Activated T-cell treated with anti-CD3 and anti-CD28 coated beads, Interleukin-2, amount 50 U/mL, for 1 hour (primary cell): Measurements from ENCODE around the gene HSPA1L.
A peak's percentile ranks its signal among the peaks of the same experiment; 100 is the strongest.
"Not testable (repeated sequence)": the region's sequence is repeated elsewhere in the genome, so short reads cannot be mapped to it uniquely, and the experiment has no call there.

Source experiments
- DNase-seq: peaks from one replicate; pipeline ENCODE4 v3.0.0-alpha.2; 2020

The HSPA1L gene

DNA sequence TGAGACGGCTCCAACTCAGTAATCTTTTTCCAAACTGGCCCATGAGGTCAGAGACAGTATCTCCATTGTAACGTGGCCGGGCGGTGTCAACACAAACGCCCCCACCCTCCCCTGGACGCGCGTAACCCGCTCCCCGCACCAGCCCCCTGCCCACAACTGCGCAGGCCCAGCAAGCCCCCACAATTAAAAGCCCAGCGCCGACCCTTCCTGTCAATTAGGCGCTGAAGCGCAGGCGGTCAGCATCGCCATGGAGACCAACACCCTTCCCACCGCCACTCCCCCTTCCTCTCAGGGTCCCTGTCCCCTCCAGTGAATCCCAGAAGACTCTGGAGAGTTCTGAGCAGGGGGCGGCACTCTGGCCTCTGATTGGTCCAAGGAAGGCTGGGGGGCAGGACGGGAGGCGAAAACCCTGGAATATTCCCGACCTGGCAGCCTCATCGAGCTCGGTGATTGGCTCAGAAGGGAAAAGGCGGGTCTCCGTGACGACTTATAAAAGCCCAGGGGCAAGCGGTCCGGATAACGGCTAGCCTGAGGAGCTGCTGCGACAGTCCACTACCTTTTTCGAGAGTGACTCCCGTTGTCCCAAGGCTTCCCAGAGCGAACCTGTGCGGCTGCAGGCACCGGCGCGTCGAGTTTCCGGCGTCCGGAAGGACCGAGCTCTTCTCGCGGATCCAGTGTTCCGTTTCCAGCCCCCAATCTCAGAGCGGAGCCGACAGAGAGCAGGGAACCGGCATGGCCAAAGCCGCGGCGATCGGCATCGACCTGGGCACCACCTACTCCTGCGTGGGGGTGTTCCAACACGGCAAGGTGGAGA, at the start of gene HSPA1L, which contains the start of gene HSPA1A:
HSPA1L (minus strand) TSS at position 259 of the 814 bp plus-strand sequence. CDS start 3,311 bp downstream, outside the sequence.
HSPA1A (plus strand) TSS at position 519 of the 814 bp plus-strand sequence; CDS start at position 733, 214 bp downstream.
- peak; percentile 61 for DNase-seq

GRCh38 chr6:31864818-31865204, 49.7 kb upstream of the HSPA1L start:
- DNase-seq: no peak

DNA sequence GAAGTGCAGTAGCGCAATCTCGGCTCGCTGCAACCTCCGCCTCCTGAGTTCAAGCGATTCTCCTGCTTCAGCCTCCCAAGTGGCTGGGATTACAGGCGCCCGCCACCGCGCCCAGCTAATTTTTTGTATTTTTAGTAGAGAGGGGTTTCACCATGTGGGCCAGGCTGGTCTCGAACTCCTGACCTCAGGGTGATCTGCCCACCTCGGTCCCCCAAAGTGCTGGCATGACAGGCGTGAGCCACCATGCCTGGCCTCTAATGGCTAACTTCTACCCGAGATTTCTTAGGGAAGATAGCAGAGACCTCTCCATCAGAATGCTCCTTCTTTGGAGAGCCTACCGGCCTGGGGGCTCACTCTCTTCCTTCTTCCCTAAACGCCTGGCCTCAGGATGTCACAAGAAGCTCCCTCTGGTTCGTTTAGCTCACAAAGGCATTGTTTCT, 49.1 kb upstream of the HSPA1L start:
- not testable (repeated sequence) for DNase-seq

DNA sequence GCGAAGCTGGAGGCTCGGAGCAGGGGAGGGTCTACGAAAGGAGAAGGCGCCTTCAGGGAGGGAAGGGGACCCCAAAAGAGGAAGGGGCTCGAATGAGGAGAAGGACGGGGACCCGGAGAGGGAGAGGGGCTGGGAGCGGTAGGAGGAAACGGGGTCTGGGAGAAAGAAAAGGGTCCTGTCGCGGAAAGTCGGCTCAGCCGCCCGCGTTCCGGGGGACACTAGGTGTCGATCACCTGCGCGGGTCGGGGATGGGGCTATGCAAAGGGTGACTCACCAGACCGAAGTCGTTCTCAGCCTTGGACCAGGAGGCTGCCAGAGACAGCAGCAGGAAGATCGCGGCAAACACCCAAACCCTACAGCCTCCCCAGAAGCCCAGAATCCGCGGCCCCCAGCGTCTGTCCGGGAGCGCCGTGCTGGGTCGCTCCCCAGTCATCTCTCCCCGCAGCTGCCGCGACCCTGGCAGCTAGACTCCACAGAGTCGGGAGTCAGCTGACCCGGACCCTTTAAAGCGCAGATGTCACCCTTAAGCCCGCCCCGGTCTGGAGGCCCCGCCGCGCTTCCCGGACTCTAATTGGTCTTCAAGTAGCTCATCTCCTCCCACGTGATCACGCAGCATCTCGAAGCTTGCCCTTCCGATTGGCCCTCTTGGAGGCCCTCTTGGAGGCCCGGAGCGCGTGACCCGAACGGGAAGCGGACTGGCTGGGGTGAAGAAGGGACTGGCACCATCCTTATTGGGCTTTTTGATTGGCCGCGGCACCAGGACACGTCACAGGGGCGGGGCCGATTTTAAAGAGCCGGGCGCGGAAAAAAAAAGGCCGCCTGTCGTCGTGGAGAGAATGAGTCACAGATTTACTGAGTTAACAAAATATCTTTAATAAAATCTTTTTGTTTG, 47.5 kb upstream of the HSPA1L start, which contains the start of gene NEU1:
NEU1 (minus strand) TSS at position 478 of the 892 bp plus-strand sequence; CDS start at position 433, 45 bp downstream.
- peak; percentile 96 for DNase-seq

DNA sequence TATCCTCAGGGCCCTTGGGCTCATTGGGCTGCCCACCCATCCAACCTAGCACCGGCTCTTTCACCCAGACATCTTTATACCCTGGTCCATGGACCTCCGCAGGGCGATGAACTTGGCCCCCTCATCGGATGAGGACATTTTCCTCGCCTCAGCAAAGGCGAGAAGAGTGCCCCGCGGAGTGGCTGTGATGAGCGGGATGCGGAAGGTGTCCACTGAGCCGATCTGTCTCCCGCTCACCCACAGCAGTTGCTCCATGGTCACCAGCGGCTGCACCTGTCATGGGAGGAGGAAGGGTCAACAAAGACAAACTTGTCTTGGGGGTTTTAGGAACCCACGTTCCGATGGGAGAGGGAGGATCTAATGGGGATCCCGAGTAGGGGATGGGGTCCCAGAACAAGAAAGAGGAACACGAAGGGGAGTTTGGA, 46.8 kb upstream of the HSPA1L start:
- no peak for DNase-seq

GRCh38 chr6:31861150-31861549, 46.1 kb upstream of the HSPA1L start:
- no peak for DNase-seq

- DNase-seq: no peak
These were observed 45.3 kb upstream of the HSPA1L start for GRCh38 chr6:31860349-31860748.

DNA sequence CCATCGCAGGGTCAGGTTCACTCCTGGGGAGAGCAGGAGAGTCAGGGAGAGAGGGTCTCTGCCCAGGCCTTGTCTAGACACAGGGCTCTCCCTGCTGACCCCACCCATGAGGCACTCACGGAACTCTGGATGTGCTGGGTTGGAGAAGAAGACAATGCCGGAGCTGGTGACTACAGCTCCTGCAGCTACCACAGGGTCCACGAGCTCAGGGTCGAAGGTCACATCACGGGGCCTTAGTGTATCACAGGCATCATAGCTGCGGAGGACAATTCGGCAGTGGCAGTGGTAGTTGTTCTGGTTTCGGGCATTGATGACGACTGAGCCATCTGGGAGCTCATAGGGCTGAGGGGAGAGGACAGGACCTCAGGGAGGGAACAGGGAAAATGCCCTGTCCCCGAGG, 44.8 kb upstream of the HSPA1L start:
- no peak for DNase-seq

- DNase-seq: no peak
These were observed 43.6 kb upstream of the HSPA1L start for GRCh38 chr6:31858707-31859106.

DNA sequence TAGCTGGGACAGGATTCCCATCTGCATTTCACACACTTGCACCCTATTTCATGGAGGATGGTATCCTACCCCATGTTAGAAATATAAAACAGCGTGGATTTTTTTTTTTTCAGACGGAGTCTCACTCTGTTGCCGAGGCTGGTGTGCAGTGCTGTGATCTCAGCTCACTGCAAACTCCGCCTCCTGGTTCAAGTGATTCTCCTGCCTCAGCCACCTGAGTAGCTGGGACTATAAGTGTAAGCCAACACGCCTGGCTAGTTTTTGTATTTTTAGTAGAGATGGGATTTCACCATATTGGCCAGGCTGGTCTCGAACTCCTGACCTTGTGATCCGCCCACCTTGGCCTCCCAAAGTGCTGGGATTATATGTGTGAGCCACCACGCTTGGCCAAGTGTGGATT, 42.7 kb upstream of the HSPA1L start:
- DNase-seq: not testable (repeated sequence)

DNA sequence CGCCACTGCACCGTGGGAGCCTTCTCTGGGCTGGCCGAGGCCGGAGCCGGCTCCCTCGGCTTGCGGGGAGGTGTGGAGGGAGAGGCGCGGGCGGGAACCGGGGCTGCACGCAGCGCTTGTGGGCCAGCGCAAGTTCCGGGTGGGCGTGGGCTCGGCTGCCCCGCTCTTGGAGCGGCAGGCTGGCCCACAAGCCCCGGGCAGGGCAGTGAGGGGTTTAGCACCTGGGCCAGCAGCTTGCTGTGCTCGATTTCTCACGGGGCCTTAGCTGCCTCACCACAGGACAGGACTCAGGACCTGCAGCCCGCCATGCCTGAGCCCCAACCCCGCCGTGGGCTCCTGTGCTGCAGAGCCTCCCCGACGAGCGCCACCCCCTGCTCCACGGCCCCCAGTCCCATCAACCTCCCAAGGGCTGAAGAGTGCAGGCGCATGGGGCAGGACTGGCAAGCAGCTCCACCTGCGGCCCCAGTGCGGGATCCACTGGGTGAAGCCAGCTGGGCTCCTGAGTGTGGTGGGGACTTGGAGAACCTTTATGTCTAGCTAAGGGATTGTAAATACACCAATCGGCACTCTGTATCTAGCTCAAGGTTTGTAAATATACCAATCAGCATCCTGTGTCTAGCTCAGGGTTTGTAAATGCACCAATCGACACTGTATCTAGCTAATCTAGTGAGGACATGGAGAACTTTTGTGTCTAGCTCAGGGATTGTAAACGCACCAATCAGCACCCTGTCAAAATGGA, 37.1 kb upstream of the HSPA1L start:
- not testable (repeated sequence) for DNase-seq

DNA sequence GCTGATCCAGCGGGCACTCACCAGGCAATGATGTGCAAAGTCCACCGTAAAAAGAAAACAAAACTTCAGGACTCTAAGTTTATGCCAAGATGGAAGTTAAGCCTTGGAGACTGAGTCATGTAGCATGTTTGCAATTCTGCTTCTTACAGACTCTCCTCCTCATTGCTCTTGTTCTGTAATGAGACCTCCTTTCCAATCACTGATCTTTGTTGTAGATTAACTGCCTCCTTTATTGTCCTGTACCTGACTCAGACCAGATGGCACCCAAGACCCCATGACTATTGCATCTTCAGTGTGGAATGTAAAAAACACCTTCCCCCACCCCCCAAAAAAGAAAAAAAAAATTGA, 36.4 kb upstream of the HSPA1L start:
- no peak for DNase-seq

GRCh38 chr6:31850765-31851484, 35.8 kb upstream of the HSPA1L start:
- DNase-seq: no peak

DNA sequence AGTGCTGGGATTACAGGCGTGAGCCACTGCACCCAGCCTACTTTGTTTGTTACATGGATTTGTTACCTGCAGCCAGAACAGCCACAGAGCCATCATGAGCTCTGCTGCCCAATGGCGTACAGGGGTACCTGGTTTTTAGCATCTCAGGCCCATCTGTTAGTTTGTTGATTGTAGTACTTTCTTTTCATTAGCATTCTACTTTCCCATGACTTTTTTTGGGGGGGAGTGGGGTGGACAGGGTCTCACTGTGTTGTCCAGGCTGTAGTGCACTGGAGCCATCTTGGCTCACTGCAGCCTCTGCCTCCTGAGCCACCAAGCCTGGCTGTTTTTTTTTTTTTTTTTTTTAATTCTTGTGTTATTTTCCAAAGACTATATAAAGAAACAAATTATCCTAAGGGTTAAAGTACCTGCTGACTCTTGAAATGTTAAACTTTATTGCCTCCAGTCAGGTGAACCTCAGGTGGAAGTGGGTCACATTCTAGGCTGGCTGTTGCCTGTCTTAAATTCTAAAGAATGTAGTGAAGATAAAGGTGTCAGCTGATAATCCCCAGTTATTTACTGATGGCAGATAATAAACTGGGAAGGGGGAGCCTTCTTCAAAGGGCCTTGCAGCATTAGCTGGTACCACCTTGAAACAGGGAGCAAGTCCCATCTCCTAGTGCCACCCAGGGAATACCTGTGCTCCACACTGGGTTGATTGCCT, 32.3 kb upstream of the HSPA1L start:
- DNase-seq: no peak

- DNase-seq: no peak
These were observed 29.4 kb upstream of the HSPA1L start for GRCh38 chr6:31844507-31844906.

- no peak for DNase-seq
These were observed 27.0 kb upstream of the HSPA1L start for GRCh38 chr6:31842053-31842452.

DNA sequence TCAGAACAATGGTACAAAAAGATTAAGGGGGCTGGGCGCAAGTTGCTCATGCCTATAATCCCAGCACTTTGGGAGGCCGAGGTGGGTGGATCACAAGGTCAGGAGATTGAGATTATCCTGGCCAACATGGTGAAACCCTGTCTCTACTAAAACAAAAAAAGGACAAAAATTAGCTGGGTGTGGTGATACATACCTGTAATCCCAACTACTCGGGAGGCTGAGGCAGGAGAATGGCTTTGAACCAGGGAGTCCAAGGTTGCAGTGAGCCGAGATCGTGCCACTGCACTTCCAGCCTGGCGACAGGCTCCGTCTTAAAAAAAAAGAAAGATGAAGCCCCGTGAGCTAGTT, 24.7 kb upstream of the HSPA1L start:
- not testable (repeated sequence) for DNase-seq

DNA sequence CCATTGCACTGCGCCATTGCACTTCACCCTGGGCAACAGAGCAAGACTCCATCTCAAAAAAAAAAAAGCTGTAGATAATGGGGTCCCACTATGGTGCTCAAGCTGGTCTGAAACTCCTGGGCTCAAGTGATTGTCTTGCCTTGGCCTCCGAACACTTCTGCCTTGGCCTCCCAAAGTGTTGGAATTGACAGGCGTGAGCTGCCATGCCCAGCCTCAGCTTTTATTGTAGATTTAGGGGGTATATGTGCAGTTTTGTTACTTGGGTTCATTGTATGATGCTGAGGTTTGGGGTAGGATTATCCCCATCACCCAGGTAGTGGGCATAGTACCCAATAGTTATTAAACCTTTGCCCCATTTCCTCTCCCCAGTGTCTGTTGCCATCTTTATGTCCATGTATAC, 23.9 kb upstream of the HSPA1L start:
- no peak for DNase-seq

- not testable (repeated sequence) for DNase-seq
These were observed 23.1 kb upstream of the HSPA1L start for GRCh38 chr6:31838114-31838553.

DNA sequence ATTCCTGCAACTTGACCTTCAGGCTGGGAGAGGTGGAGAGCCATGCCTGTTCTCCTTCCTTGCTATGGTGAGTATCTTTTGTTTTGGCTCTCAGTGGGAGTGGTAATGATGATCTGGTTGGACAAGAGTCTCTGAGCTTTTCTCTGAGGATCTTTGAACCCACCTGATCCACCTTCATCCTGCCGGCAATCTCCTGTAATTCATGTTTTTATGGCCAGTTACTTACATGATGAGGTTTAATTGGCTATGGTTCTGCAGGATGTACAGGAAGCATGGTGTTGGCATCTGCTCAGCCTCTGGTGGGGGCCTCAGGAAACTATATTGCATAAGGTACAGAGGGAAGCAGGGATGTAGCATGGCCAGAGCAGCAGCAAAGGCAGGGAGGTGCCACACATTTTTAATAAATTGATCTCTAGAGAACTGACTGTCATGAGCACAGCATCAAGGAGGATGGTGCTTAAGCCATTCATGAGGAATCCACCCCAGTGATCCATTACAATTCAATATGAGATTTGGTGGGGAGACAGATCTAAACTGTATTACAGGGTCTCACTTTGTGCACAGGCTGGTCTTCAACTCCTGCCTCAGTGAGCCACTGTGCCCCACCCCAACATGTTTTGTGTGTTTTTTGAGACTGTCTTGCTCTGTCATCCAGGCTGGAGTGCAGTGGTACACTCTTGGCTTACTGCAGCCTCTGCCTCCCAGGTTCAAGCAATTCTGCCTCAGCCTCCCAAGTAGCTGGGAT, 22.5 kb upstream of the HSPA1L start:
- no peak for DNase-seq
